Stomach smooth muscle (tissue), 2 donors: Measurements from ENCODE around the gene PRDX5.
"Not testable (repeated sequence)": the region's sequence is repeated elsewhere in the genome, so short reads cannot be mapped to it uniquely, and the experiment has no call there.

ENCODE experiments used
- H3K27ac ChIP-seq: one replicate; pipeline ENCODE4 v1.7.0; 2013; ENCODE audit warnings: mild to moderate bottlenecking, low read length, inconsistent platforms
- H3K27me3 ChIP-seq, 2 donors: one replicate each; pipeline ENCODE4 v1.7.0; 2013; ENCODE audit warnings: low read length in 2 of 2; ENCODE audit not compliant: insufficient read depth in 2 of 2, control insufficient read depth in 1 of 2
- H3K36me3 ChIP-seq, 2 donors: one replicate each; pipeline ENCODE4 v1.7.0; 2013; ENCODE audit warnings: low read length in 2 of 2; ENCODE audit not compliant: control insufficient read depth in 2 of 2, insufficient read depth in 2 of 2
- H3K4me1 ChIP-seq: one replicate; pipeline ENCODE4 v1.7.0; 2013; ENCODE audit warnings: low read length; ENCODE audit not compliant: control insufficient read depth, insufficient read depth
- H3K4me3 ChIP-seq, 2 donors: one replicate each; pipeline ENCODE4 v1.7.0; 2013; ENCODE audit warnings: low read length in 2 of 2
- H3K9ac ChIP-seq, 2 donors: one replicate each; pipeline ENCODE4 v1.7.0; 2013; ENCODE audit warnings: low read length in 2 of 2, mild to moderate bottlenecking in 1 of 2
- H3K9me3 ChIP-seq, 2 donors: one replicate each; pipeline ENCODE4 v1.7.0; 2013; ENCODE audit warnings: low read length in 2 of 2; ENCODE audit not compliant: control insufficient read depth in 2 of 2
- donor health status: healthy.
- donor health status: Pancreatic carcinoma.

The PRDX5 gene

GRCh38 chr11:64321026-64321425 is 3.1 kb downstream of the PRDX5 start:
- no peak overlapping the region for H3K27ac ChIP-seq
- peaks cover 22% of the 10 kb centered on the region for H3K4me1 ChIP-seq
- H3K27me3 ChIP-seq = no peaks in the 10 kb centered on the region
- peaks cover 0 to 6% of the 10 kb centered on the region in 2 donors for H3K36me3 ChIP-seq
- H3K9me3 ChIP-seq = no peaks in the 10 kb centered on the region
- no peak overlapping the region for H3K4me3 ChIP-seq
- no peak overlapping the region for H3K9ac ChIP-seq

GRCh38 chr11:64321533-64321932 is 3.6 kb downstream of the PRDX5 start:
- peaks cover 0 to 4% of the 10 kb centered on the region in 2 donors for H3K36me3 ChIP-seq
- H3K27ac ChIP-seq = no peak overlapping the region
- no peak overlapping the region for H3K4me3 ChIP-seq
- H3K27me3 ChIP-seq = no peaks in the 10 kb centered on the region
- H3K9me3 ChIP-seq = no peaks in the 10 kb centered on the region
- H3K4me1 ChIP-seq = peaks cover 17% of the 10 kb centered on the region
- H3K9ac ChIP-seq = no peak overlapping the region

DNA sequence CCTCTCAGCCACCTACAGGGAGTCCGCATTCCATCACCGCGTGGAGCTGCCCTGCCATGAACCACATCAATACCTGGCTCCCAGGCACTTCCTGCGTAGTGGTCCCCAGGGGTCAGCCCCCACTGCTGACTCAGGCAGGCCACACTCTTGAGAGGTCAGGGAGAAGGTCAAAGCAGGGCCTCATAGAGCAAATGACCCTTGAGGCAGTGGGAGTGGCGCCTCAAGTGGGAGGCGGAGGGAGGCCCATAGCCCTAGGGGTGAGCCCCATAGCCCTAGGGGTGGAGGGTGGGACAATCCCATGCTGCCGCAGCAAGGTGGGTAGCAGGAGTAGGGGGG is 5.0 kb downstream of the PRDX5 start:
- Histone ChIP-seq H3K9ac (no peak overlapping the region), H3K9me3 (no peaks in the 10 kb centered on the region), H3K4me1 (peaks cover 8% of the 10 kb centered on the region), H3K27ac (no peak overlapping the region), H3K4me3 (no peak overlapping the region), H3K36me3 (peaks cover 0 to 4% of the 10 kb centered on the region in 2 donors), H3K27me3 (no peaks in the 10 kb centered on the region)

DNA sequence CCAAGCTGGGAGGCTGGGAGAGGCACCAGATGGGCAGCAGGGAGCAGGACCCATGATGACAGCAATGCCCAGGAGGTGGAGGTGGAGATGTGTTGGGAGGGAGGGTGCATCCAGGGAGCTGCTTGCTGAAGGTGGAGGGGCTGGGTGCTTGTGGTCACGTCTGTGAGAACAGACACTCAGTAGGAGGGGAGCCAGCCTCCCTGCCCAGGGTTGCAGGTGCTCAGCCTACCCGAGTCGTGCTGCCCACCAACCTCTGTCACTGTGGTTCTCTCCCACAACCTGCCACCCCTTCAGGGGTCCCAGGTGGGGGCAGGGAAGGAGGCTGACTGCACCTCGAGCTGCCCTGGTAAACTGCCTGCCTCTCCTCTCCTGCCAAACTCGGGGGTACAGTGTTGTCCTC is 5.5 kb downstream of the PRDX5 start:
- H3K4me1 ChIP-seq = peaks cover 8% of the 10 kb centered on the region
- no peak overlapping the region for H3K27ac ChIP-seq
- H3K9me3 ChIP-seq = no peaks in the 10 kb centered on the region
- H3K9ac ChIP-seq = no peak overlapping the region
- no peak overlapping the region for H3K4me3 ChIP-seq
- no peaks in the 10 kb centered on the region for H3K27me3 ChIP-seq
- H3K36me3 ChIP-seq = peaks cover 0 to 4% of the 10 kb centered on the region in 2 donors

DNA sequence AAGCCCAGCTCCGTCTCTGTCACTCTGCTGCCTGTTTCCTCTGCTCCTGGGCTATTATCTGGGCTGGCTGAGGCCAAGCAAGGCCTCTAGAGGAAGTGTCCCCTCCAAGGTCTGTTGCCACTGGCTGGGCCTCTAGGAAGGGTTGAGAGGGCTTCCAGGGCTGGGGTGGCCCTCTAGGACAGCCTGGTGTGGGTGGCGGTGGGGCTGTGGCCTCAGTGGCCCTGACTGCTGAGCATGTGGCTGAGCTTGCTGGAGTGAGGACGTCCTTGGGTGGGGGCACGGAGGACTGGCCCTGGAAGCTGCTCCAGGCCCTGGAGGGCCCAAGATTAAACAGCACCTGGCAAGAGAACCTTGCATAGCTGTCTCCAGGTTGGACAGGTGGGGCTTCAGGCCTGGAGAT is 6.1 kb downstream of the PRDX5 start:
- H3K9ac ChIP-seq, H3K27ac ChIP-seq: not testable (repeated sequence)

DNA sequence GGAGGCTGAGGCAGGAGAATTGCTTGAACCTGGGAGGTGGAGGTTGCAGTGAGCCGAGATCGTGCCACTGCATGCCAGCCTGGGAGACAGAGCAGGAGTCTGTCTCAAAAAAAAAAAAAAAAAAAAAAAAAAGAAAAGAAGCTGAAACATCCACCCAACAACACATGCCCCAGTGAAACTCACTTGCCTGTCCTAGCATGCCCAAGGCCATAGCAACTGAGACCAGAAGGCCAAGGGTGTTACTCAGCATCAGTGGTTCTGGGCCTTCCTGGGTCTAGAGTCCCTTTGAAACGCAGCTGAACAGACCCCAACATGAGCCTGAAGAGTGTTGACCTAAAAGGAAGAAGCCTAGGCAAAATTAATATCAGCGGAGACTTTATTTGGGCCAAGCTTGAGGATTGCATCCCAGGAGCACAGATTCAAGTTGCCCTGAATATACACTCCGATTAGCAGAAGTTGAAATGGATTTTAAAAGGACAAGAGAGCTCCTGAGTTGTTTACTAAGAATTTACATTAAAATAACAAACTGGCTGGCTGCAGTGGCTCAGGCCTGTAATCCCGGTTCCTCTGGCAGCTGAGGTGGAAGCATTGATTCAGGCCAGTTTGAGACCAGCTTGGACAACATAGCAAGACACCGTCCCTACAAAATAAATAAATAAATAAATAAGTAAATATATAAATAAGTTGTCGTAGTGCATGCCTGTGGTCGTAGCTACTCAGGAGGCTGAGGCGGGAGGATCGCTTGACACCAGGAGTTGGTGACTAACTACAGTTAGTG is 7.0 kb downstream of the PRDX5 start:
- H3K4me1 ChIP-seq = peaks cover 2% of the 10 kb centered on the region
- H3K9me3 ChIP-seq = no peaks in the 10 kb centered on the region
- H3K9ac ChIP-seq = no peak overlapping the region
- H3K4me3 ChIP-seq = no peak overlapping the region
- no peaks in the 10 kb centered on the region for H3K27me3 ChIP-seq
- H3K27ac ChIP-seq = no peak overlapping the region
- H3K36me3 ChIP-seq = peaks cover 0 to 4% of the 10 kb centered on the region in 2 donors

More for the DNA sequence above, 6.1 kb downstream of the PRDX5 start:
- H3K27me3 ChIP-seq, H3K36me3 ChIP-seq, H3K9me3 ChIP-seq, H3K4me1 ChIP-seq, H3K4me3 ChIP-seq: not testable (repeated sequence)

DNA sequence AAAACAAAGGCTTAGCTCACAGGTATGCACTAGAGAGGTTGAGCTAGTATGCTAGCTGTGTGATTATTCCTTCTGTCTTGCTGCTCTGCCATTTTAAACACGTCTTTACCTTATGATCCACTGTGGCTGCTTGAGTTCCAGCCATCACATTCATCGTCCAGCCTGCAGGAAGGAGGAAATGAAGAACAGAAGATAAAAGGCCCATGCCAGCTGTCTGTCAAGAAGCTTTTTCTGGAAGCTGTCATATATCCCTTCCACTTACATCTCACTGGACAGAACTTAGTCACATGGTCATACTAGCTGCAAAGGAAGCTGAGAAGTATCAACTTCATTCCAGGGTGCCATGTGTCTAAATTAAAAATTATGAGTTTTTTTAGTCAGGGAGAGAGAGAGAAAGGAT is 9.5 kb downstream of the PRDX5 start:
- no peak overlapping the region for H3K9ac ChIP-seq
- no peaks in the 10 kb centered on the region for H3K9me3 ChIP-seq
- no peak overlapping the region for H3K27ac ChIP-seq
- no peaks in the 10 kb centered on the region for H3K36me3 ChIP-seq
- H3K27me3 ChIP-seq = no peaks in the 10 kb centered on the region
- no peak overlapping the region for H3K4me3 ChIP-seq
- peaks cover 8% of the 10 kb centered on the region for H3K4me1 ChIP-seq

GRCh38 chr11:64327993-64328392 is 10.1 kb downstream of the PRDX5 start:
- H3K9me3 ChIP-seq = no peaks in the 10 kb centered on the region
- peaks cover 8% of the 10 kb centered on the region for H3K4me1 ChIP-seq
- no peaks in the 10 kb centered on the region for H3K36me3 ChIP-seq
- no peak overlapping the region for H3K9ac ChIP-seq
- no peaks in the 10 kb centered on the region for H3K27me3 ChIP-seq
- no peak overlapping the region for H3K27ac ChIP-seq
- H3K4me3 ChIP-seq = no peak overlapping the region

- no peaks in the 10 kb centered on the region for H3K27me3 ChIP-seq
- H3K36me3 ChIP-seq = no peaks in the 10 kb centered on the region
- no peak overlapping the region for H3K4me3 ChIP-seq
- peaks cover 8% of the 10 kb centered on the region for H3K4me1 ChIP-seq
- H3K9ac ChIP-seq = no peak overlapping the region
- no peaks in the 10 kb centered on the region for H3K9me3 ChIP-seq
- no peak overlapping the region for H3K27ac ChIP-seq
Measured at GRCh38 chr11:64330888-64331287, 13.0 kb downstream of the PRDX5 start.

DNA sequence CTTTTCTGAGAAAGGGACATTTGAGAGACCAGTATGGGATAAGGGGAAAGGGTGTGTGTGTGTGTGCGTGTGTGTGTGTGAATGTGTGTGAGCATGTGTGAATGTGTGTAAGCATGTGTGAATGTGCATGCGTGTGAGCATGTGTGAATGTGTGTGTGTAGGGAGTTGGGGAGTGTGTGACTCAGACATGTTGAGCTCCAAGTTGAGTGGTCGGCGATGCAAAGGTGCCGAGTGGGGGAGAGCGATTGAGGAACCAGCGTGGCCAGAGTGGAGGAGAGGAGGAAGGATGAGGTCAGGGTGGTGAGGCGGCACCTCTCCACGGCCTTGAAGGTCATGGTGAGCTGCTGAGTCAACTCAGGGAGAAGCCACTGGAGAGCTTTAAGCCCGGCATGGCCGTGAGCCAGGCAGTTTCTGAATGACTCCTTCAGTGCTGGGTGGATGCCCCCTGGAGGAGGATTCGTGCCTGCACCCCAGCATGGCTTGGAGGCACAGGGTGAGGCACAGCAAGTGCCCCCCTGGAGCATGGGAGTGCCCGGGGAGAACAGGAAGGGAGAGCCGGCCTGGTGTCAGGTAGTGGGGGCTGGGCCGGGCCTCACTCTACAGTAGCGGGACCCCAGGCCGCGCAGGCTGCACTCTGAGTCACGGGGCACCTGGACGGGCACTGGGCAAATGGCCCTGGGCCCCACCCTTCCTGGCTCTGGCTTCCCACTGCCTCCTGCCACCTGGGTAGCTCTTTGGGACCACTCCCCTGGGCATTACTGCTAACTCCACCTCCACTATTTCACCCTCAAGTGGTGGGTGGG is 13.8 kb downstream of the PRDX5 start:
- H3K27ac ChIP-seq = no peak overlapping the region
- no peak overlapping the region for H3K9ac ChIP-seq
- no peak overlapping the region for H3K4me3 ChIP-seq
- no peaks in the 10 kb centered on the region for H3K36me3 ChIP-seq
- H3K4me1 ChIP-seq = peaks cover 8% of the 10 kb centered on the region
- no peaks in the 10 kb centered on the region for H3K9me3 ChIP-seq
- no peaks in the 10 kb centered on the region for H3K27me3 ChIP-seq

DNA sequence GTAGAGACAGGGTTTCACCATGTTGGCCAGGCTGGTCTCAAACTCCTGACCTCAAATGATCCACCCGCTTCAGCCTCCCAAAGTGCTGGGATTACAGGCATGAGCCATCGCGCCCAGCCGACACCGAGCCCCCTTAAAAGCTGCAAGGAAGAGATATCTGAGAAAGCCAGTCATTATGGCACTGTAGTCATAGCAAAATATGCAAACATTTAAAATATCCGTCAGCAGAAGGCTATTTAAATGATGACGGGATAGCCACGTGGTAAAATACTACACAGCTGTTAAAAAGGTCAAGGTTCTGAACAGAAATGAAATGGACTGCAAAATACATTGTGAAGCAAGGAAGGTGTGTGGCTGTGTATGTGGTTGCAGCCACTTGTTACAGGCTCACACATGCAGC is 15.6 kb downstream of the PRDX5 start:
- H3K36me3 ChIP-seq = no peaks in the 10 kb centered on the region
- H3K9ac ChIP-seq = no peak overlapping the region
- H3K27ac ChIP-seq = no peak overlapping the region
- H3K9me3 ChIP-seq = no peaks in the 10 kb centered on the region
- no peak overlapping the region for H3K4me3 ChIP-seq
- no peaks in the 10 kb centered on the region for H3K27me3 ChIP-seq
- peaks cover 8% of the 10 kb centered on the region for H3K4me1 ChIP-seq
